Aorta (tissue), 5 donors: ENCODE measurements around the gene DYRK1B. TPM values are rescaled to one million over a fixed set of nuclear protein-coding genes. Genes with fewer than 3 reads are reported as not detected.
A peak's percentile ranks its signal among the peaks of the same experiment; 100 is the strongest.

Experiments
- ATAC-seq: fragments of 200-7000 bp; cut with Tn5 transposase; one replicate; pipeline ENCODE4 v1.9.1; 2022; ENCODE audit warnings: moderate library complexity; ENCODE audit not compliant: low FRiP score
- DNase-seq, 2 donors: peaks; one replicate each; pipeline ENCODE4 v3.0.0-alpha.2; 2020
- H3K27ac ChIP-seq, 2 donors: one replicate each; pipeline ENCODE4 v1.5.1; 2013; ENCODE audit warnings: low read length in 2 of 2, mild to moderate bottlenecking in 2 of 2, moderate library complexity in 2 of 2, control low read depth in 1 of 2, inconsistent platforms in 1 of 2, low read depth in 1 of 2
- H3K27me3 ChIP-seq, 2 donors: one replicate each; pipeline ENCODE4 v1.6.1; 2013; ENCODE audit warnings: control low read depth in 1 of 2, low read length in 1 of 2, mild to moderate bottlenecking in 1 of 2, moderate library complexity in 1 of 2; ENCODE audit not compliant: insufficient read depth in 2 of 2, control insufficient read depth in 1 of 2
- H3K36me3 ChIP-seq, 2 donors: one replicate each; pipeline ENCODE4 v1.6.1; 2013; ENCODE audit warnings: control low read depth in 1 of 2, low read length in 1 of 2, mild to moderate bottlenecking in 1 of 2; ENCODE audit not compliant: insufficient read depth in 2 of 2, control insufficient read depth in 1 of 2
- H3K4me1 ChIP-seq, 2 donors: one replicate each; pipeline ENCODE4 v1.6.1; 2013; ENCODE audit warnings: low read length in 2 of 2, control low read depth in 1 of 2, mild to moderate bottlenecking in 1 of 2, moderate library complexity in 1 of 2; ENCODE audit not compliant: insufficient read depth in 2 of 2, control insufficient read depth in 1 of 2
- H3K4me3 ChIP-seq, 2 donors: one replicate each; pipeline ENCODE4 v1.5.1; 2013; ENCODE audit warnings: low read length in 2 of 2, control low read depth in 1 of 2, mild to moderate bottlenecking in 1 of 2
- H3K9me3 ChIP-seq: one replicate; pipeline ENCODE4 v1.6.1; 2013; ENCODE audit warnings: mild to moderate bottlenecking, low read length; ENCODE audit not compliant: control insufficient read depth
- WGBS, 2 donors: extraction: QIAGEN DNeasy Blood & Tissue Kit; methylation state at CpG; one replicate each; pipeline ENCODE4 v1.1.7; 2013; 5-methylcytosine and 5-hydroxymethylcytosine counted together
- intact Hi-C, 2 donors: fragments of 100-400 bp; cut with DNase I; formaldehyde crosslinking; loops; one replicate each; pipeline versions ENCODE4 v1.14.2 to v1.15.0; 2022
- polyA plus RNA-seq, 2 donors: library from polyadenylated mRNA; stranded (reverse); fragments of 200-250 nt; gene quantifications; one replicate each; pipeline ENCODE4 v1.2.3, GENCODE V29; 2013
- total RNA-seq, 2 donors: library from RNA; stranded (reverse); fragmentation: NEBNext Ultra II Directional; extraction: Animal tissue kit (Norgen Biotek cat#: 25700); gene quantifications; one replicate each; pipeline ENCODE4 v1.2.1, GENCODE V29; 2021
- donor health status: healthy with polysubstance abuse.
- donor health status: Bipolar disorder and iron deficiency.
- donor health status: DM: no; HTN: no; CAD: no.
- donor health status: DM: no; HTN: no; CAD: no.
- donor health status: DM: yes; HTN: yes; CAD: no.

The DYRK1B gene
- total and polyA plus RNA-seq, 4 donors = 4.3 to 17.5 (median 10.6) TPM

DNA sequence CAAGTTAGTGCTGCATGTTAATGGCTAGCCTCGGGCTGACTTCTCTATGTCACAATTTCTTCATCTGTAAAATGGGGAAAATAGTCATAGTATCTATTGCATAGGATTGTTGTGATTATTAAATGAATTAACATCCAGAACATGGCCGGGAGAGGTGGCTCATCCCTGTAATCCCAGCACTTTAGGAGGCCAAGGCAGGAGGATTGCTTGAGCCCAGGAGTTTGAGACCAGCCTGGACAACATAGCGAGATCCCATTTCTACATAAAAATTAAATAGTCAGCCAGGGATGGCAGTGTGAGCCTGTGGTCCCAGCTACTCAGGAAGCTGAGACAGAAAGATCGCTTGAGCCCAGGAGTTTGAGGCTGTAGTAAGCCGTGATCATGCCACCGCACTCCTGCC is 34.0 kb upstream of the DYRK1B start:
- ATAC-seq = no peak
- Histone ChIP-seq H3K4me1 (no peaks in the 10 kb centered on the region), H3K9me3 (no peaks in the 10 kb centered on the region), H3K27me3 (no peaks in the 10 kb centered on the region), H3K27ac (no peak overlapping the region), H3K36me3 (no peaks in the 10 kb centered on the region), H3K4me3 (no peak overlapping the region)
- no peak for DNase-seq
- 87 to 93% methylated on average over 6 of the region's 6 CpGs for WGBS, 2 donors
- intact Hi-C loops = no loop called here

DNA sequence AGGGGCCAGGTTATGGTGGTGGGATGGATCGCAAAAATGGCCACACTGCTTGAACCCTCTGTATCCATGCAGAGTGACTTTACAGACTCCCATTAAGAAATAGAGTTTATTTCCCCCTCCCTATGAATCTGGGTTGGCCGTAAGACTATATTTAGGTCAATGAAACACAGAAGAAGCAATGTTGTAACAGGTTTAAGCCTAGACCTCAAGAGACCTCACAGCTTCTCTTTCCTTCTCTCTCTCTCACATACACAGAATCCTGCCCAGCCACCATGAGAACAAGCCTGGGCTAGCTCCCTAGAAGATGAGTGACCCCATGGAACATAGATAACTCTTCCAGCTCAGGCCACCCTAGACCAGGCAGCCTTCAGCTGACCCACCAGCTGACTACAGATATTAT is 33.2 kb upstream of the DYRK1B start:
- no peaks in the 10 kb centered on the region for H3K36me3 ChIP-seq

DNA sequence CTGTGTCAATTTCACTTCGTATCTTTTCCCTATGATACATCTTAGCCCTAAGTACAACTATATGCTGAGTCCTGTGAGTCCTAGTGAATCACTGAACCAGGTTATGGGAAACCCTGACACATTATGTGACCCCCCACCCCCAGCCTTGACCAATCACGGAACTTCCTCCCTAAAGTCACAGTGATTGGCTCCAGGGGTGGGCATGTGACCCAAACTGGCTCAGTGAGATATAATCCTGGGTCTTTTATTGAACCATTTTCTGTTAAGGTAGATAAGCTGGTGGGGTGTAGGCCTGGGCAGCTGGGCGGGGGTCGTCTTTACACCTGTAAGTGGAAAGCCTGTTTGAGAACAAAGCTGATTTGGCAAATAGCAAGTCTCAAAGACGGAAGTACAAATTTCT is 32.0 kb upstream of the DYRK1B start:
- no peak for ATAC-seq
- WGBS, 2 donors = 79 to 81% methylated on average over 5 of the region's 5 CpGs

More for the DNA sequence above, 33.2 kb upstream of the DYRK1B start:
- DNase-seq = peak in 1 of 2 donors; percentile 2
- intact Hi-C loops = no loop called here
- H3K9me3 ChIP-seq = no peaks in the 10 kb centered on the region
- no peaks in the 10 kb centered on the region for H3K27me3 ChIP-seq
- H3K4me1 ChIP-seq = no peaks in the 10 kb centered on the region
- WGBS, 2 donors = 80 to 86% methylated on average over 2 of the region's 2 CpGs
- H3K4me3 ChIP-seq = no peak overlapping the region
- no peak overlapping the region for H3K27ac ChIP-seq
- ATAC-seq = no peak

DNA sequence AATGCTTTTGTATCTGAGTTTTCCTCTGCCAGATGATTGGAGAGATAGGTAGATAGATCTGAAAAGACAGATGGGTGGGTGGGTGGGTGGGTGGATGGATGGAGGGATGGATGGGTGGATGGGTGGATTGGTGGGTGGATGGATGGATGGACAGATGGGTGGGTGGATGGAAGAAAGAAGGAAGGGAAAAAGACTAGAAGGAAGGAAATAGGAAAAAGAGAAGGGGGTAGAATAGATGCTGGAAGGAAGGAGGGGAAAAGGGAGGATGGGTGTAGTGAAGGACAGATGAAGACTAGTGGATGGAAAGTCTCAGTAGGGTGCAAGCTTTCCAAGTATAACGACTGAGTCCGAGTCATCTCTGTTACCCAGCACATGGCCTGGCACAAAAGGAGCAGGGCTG is 31.2 kb upstream of the DYRK1B start:
- no peak overlapping the region for H3K4me3 ChIP-seq
- DNase-seq (no peak), ATAC-seq (no peak)
- H3K4me1 ChIP-seq = no peaks in the 10 kb centered on the region
- H3K27ac ChIP-seq = no peak overlapping the region
- no peaks in the 10 kb centered on the region for H3K9me3 ChIP-seq
- no peaks in the 10 kb centered on the region for H3K36me3 ChIP-seq
- no peaks in the 10 kb centered on the region for H3K27me3 ChIP-seq
- intact Hi-C loops = no loop called here
- WGBS, 2 donors = 88 to 93% methylated on average over 2 of the region's 2 CpGs

More for the DNA sequence above, 32.0 kb upstream of the DYRK1B start:
- no peak overlapping the region for H3K4me3 ChIP-seq
- no peak overlapping the region for H3K27ac ChIP-seq
- DNase-seq = peak in 1 of 2 donors; percentile 24
- intact Hi-C loops = no loop called here
- H3K36me3 ChIP-seq = no peaks in the 10 kb centered on the region
- no peaks in the 10 kb centered on the region for H3K27me3 ChIP-seq
- H3K9me3 ChIP-seq = no peaks in the 10 kb centered on the region
- no peaks in the 10 kb centered on the region for H3K4me1 ChIP-seq

DNA sequence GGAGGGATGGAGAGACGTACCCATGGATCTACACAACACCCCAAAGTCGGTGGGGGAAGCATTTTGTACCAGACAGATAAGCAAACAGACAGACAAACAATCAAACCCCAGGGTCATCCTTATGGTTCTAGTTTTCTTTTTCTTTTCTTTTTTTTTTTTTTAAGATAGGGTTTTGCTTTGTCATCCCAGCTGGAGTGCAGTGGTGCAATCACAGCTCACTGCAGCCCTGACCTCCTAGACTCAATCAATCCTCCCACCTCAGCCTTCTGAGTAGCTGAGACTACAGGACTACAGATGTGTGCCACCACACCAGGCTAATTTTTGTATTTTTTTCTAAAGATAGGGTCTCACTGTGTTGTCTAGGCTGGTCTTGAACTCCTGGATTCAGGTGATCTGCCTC is 30.2 kb upstream of the DYRK1B start:
- ATAC-seq = no peak

DNA sequence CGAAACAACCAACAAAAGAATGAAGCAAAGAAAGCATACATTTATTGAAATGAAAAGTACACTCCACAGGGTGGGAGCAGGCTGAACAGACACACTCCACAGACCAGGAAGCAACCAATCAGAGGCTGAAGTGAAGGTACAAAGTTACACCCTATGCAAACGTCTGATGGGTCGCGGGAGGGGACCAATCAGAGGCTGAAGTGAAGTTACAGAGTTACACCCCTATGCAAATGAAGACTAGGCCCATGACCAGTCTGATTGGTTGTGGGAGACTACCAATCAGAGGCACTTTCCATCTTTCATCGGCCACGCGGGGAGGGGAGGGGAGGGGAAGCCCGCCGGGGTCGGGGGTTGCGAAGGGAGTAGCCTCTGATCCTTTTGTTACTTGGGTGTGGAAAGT is 24.6 kb upstream of the DYRK1B start:
- Histone ChIP-seq H3K4me1 (no peaks in the 10 kb centered on the region), H3K36me3 (no peaks in the 10 kb centered on the region), H3K9me3 (no peaks in the 10 kb centered on the region), H3K27ac (no peak overlapping the region), H3K27me3 (no peaks in the 10 kb centered on the region), H3K4me3 (no peak overlapping the region)
- DNase-seq (no peak), ATAC-seq (no peak)
- intact Hi-C loops = no loop called here
- WGBS, 2 donors = 26 to 38% methylated on average over 11 of the region's 11 CpGs

More for the DNA sequence above, 30.2 kb upstream of the DYRK1B start:
- Histone ChIP-seq H3K36me3 (no peaks in the 10 kb centered on the region), H3K27ac (no peak overlapping the region), H3K4me1 (no peaks in the 10 kb centered on the region), H3K27me3 (no peaks in the 10 kb centered on the region), H3K4me3 (no peak overlapping the region), H3K9me3 (no peaks in the 10 kb centered on the region)
- WGBS, 2 donors = 72 to 84% methylated on average over 2 of the region's 2 CpGs
- intact Hi-C loops = no loop called here
- no peak for DNase-seq

DNA sequence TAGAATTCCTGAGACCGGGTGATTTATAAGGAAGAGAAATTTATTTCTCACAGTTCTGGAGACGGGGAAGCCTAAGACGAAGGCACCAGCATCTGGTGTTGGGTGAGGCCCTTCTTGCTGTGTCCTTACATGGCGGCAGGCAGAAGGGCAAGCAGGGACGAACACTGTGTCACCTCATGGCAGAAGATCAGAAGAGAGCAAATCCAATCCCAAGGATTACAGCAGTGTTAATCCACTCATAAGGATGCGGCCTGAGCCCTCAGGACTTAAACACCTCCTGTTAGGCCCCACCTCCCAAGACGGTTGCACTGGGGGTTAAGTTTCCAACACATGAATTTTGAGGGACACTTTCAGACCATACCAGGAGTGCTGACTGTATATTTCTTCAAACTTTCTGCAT is 18.9 kb upstream of the DYRK1B start:
- Histone ChIP-seq H3K9me3 (no peaks in the 10 kb centered on the region), H3K4me3 (no peak overlapping the region), H3K36me3 (no peaks in the 10 kb centered on the region), H3K4me1 (peaks cover 0 to 2% of the 10 kb centered on the region in 2 donors), H3K27ac (no peak overlapping the region), H3K27me3 (no peaks in the 10 kb centered on the region)
- ATAC-seq (no peak), DNase-seq (no peak)
- 87 to 89% methylated on average over 7 of the region's 7 CpGs for WGBS, 2 donors
- intact Hi-C loops = no loop called here

DNA sequence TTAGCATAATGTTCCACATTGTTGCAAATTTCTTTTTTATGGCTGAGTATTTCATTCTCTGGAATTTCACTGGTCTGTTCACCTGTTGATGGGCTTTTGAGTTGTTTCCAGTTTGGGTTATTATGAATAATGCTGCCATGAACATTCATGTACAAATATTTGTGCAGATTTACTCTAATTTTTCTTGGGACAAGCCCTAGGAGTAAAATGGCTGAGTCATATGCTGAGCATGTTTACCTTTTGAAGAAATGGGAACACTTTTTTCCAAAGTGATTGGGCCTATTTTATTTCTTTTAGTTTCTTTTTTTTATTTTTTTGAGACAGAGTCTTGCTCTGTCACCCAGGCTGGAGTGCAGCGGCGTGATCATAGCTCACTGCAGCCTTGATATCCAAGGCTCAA is 16.9 kb upstream of the DYRK1B start:
- ATAC-seq (no peak), DNase-seq (no peak)
- no peaks in the 10 kb centered on the region for H3K36me3 ChIP-seq
- H3K9me3 ChIP-seq = no peaks in the 10 kb centered on the region
- H3K4me3 ChIP-seq = no peak overlapping the region
- no peaks in the 10 kb centered on the region for H3K27me3 ChIP-seq
- no peak overlapping the region for H3K27ac ChIP-seq
- WGBS, 2 donors = 18 to 23% methylated on average over 2 of the region's 2 CpGs
- intact Hi-C loops = no loop called here
- peaks cover 0 to 2% of the 10 kb centered on the region in 2 donors for H3K4me1 ChIP-seq

DNA sequence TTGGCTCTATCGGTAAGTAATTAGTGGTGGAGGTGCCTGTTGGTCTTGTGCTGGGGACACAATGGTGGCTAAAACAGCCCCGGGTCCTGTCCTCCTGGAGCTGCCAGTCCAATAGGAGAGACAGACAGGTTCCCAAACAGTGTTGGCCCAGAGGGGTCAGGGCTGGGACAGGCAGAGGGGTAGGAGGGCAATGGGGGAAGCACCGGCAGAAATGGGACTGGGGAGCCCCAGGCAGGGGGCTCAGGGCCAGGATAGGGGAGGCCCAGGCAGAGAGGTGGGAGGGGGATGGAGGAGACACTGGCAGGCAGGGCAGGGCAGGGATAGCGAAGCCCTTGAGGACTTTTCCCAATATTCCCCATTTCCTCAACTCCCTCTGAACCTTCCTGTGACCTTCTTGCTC is 14.4 kb upstream of the DYRK1B start:
- DNase-seq (no peak), ATAC-seq (no peak)
- WGBS, 2 donors = 90 to 95% methylated on average over 3 to 4 of the region's 4 CpGs
- H3K27me3 ChIP-seq = no peaks in the 10 kb centered on the region
- H3K27ac ChIP-seq = no peak overlapping the region
- peaks cover 0 to 2% of the 10 kb centered on the region in 2 donors for H3K4me1 ChIP-seq
- no peak overlapping the region for H3K4me3 ChIP-seq
- H3K9me3 ChIP-seq = no peaks in the 10 kb centered on the region
- intact Hi-C loops = loop anchor here (5.0 to 10.0 kb wide), 4 partner anchors 56 to 369 kb away; partner anchors contain the start of genes EID2 (in 1 of the 2), PSMC4 (in 1 of the 2) and TTC9B (in 1 of the 2)
- no peaks in the 10 kb centered on the region for H3K36me3 ChIP-seq
